DND-41 (cell line): ENCODE results near the gene REEP1.

Experiments used
- ATAC-seq: fragments of 200-7000 bp; cut with Tn5 transposase; 3 replicates; pipeline ENCODE4 v1.9.1; 2021; ENCODE audit warnings: low read depth; ENCODE audit not compliant: insufficient read depth
- DNase-seq: peaks from one replicate; pipeline ENCODE4 v3.0.0-alpha.2; 2020
- H2AFZ ChIP-seq: 2 replicates; pipeline ENCODE4 v1.6.0; 2012; ENCODE audit warnings: low read depth, low read length
- H3K27ac ChIP-seq: 2 replicates; pipeline ENCODE4 v1.5.1; 2012; ENCODE audit warnings: low read length, inconsistent platforms
- H3K27me3 ChIP-seq: fragments of 200-600 bp; sonication (generic); 2 replicates; pipeline ENCODE4 v1.6.0; 2012; ENCODE audit warnings: low read length, mild to moderate bottlenecking, inconsistent platforms; ENCODE audit not compliant: insufficient read depth, poor library complexity
- H3K36me3 ChIP-seq: 2 replicates; pipeline ENCODE4 v1.5.1; 2012; ENCODE audit warnings: low read length, inconsistent platforms; ENCODE audit not compliant: insufficient read depth
- H3K4me1 ChIP-seq: 2 replicates; pipeline ENCODE4 v1.5.1; 2012; ENCODE audit warnings: mild to moderate bottlenecking, low read length; ENCODE audit not compliant: insufficient read depth
- H3K4me2 ChIP-seq: 2 replicates; pipeline ENCODE4 v1.6.0; 2012; ENCODE audit warnings: mild to moderate bottlenecking, moderate library complexity, low read length, inconsistent platforms; ENCODE audit not compliant: insufficient read depth
- H3K4me3 ChIP-seq, 2 experiments: fragments of 200-600 bp in 1 of 2; shearing (Covaris generic) in 1 of 2; 2 replicates each; pipeline ENCODE4 v1.5.1; 2012 to 2016; ENCODE audit warnings: inconsistent platforms in 2 of 2, low read length in 2 of 2, mild to moderate bottlenecking in 2 of 2, low read depth in 1 of 2, moderate library complexity in 1 of 2
- H3K79me2 ChIP-seq: 2 replicates; pipeline ENCODE4 v1.6.0; 2012; ENCODE audit warnings: low read length, inconsistent platforms; ENCODE audit not compliant: insufficient read depth
- H3K9ac ChIP-seq: 2 replicates; pipeline ENCODE4 v1.6.0; 2012; ENCODE audit warnings: low read depth, mild to moderate bottlenecking, inconsistent platforms, low read length, moderate library complexity
- H3K9me3 ChIP-seq: 2 replicates; pipeline ENCODE4 v1.5.1; 2012; ENCODE audit warnings: low read length, moderate library complexity, mild to moderate bottlenecking, inconsistent platforms; ENCODE audit not compliant: insufficient read depth, severe bottlenecking
- H4K20me1 ChIP-seq: 2 replicates; pipeline ENCODE4 v1.6.0; 2012; ENCODE audit warnings: low read length; ENCODE audit not compliant: insufficient read depth
- EZH2 ChIP-seq: IDR thresholded peaks from 3 replicates; pipeline ENCODE4 v1.6.1; 2012; ENCODE audit warnings: borderline replicate concordance, low read depth, mild to moderate bottlenecking, moderate library complexity, low read length, inconsistent platforms; ENCODE audit not compliant: severe bottlenecking
- TF ChIP-seq, protein P1 (sequence below): IDR thresholded peaks from 2 replicates; pipeline ENCODE4 v1.5.1; 2012; ENCODE audit warnings: borderline replicate concordance, low read length, moderate library complexity, mild to moderate bottlenecking; ENCODE audit not compliant: poor library complexity, severe bottlenecking; ENCODE audit errors: extremely low read depth

Gene REEP1

DNA sequence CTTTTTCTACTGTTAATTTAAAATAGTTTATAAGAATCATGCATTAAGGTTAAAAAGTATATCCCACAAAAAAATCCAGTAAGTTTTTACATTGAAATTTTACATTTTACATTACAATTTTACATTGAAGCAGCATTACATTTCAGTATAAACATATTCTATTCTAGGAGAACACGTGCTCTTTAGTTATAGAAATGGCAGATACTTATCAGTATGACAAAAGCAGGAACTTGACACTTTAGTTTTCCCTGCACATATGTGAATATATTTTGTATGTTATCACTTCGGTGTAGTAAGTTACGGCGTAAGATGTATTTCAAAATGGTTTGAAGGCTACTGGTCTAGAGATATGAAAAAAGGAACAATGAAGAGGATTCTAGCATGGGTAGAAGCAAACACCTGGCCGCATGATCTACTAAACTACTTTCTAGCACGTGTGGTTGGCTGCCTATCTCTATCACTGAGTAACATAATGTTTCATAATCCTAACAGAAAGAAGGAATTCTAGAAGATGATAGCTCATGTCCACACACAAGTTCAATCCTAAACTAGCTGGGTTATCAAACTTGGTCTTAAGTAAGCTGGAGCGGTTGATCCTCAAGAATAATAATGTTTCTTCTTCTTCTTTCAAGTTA lies 147.5 kb downstream of the REEP1 start:
- Histone ChIP-seq H3K9ac (no peak overlapping the region), H3K27ac (no peak overlapping the region), H3K4me1 (peaks cover 77% of the 10 kb centered on the region), H2AFZ (no peak overlapping the region), H3K79me2 (peaks cover 99% of the 10 kb centered on the region), H4K20me1 (peaks cover 92% of the 10 kb centered on the region), H3K36me3 (peaks cover 42% of the 10 kb centered on the region), H3K9me3 (no peaks in the 10 kb centered on the region), H3K4me3 (no peak overlapping the region), H3K27me3 (no peaks in the 10 kb centered on the region), H3K4me2 (peak overlapping the region; percentile 13; the same call in 1 of the 2 replicates)
- no peak for TF ChIP-seq EZH2
- TF ChIP-seq, protein P1, sequence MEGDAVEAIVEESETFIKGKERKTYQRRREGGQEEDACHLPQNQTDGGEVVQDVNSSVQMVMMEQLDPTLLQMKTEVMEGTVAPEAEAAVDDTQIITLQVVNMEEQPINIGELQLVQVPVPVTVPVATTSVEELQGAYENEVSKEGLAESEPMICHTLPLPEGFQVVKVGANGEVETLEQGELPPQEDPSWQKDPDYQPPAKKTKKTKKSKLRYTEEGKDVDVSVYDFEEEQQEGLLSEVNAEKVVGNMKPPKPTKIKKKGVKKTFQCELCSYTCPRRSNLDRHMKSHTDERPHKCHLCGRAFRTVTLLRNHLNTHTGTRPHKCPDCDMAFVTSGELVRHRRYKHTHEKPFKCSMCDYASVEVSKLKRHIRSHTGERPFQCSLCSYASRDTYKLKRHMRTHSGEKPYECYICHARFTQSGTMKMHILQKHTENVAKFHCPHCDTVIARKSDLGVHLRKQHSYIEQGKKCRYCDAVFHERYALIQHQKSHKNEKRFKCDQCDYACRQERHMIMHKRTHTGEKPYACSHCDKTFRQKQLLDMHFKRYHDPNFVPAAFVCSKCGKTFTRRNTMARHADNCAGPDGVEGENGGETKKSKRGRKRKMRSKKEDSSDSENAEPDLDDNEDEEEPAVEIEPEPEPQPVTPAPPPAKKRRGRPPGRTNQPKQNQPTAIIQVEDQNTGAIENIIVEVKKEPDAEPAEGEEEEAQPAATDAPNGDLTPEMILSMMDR = no peak
- ATAC-seq (no peak), DNase-seq (no peak)

DNA sequence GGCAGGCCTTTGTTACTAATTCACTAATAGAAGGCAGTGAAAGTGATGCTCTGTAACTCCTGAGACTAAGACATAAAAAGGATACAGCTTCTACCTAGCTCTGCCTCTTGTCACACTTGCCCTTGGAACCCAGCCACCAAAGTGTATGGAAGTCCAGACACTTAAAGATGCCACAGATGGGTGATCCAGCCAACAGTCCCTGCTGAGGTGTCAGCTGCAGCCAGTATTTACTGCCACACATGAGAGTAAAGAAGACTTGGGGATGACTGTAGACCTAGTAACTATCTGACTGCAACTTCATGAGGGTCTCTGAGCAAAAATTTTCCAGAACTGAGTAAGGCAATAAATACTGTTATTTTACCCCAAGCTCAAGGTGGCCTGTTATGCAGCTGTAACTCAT lies 151.0 kb downstream of the REEP1 start:
- TF ChIP-seq, protein P1 = no peak
- no peak for TF ChIP-seq EZH2
- no peak overlapping the region for H2AFZ ChIP-seq
- 0 out of 2 replicates have a peak overlapping the region, but pooled peaks have one; percentile 2 for H3K9ac ChIP-seq
- no peaks in the 10 kb centered on the region for H3K27me3 ChIP-seq
- H3K79me2 ChIP-seq = peaks cover 99% of the 10 kb centered on the region
- H4K20me1 ChIP-seq = peaks cover 92% of the 10 kb centered on the region
- 0 out of 4 replicates have a peak overlapping the region, but pooled peaks of 1 of the 2 experiments have one; percentile 9 for H3K4me3 ChIP-seq
- H3K4me1 ChIP-seq = peaks cover 53% of the 10 kb centered on the region
- H3K9me3 ChIP-seq = no peaks in the 10 kb centered on the region
- peak overlapping the region; percentile 64 for H3K27ac ChIP-seq
- no peak for ATAC-seq
- H3K4me2 ChIP-seq = peak overlapping the region; percentile 30
- H3K36me3 ChIP-seq = peaks cover 29% of the 10 kb centered on the region
- no peak for DNase-seq

DNA sequence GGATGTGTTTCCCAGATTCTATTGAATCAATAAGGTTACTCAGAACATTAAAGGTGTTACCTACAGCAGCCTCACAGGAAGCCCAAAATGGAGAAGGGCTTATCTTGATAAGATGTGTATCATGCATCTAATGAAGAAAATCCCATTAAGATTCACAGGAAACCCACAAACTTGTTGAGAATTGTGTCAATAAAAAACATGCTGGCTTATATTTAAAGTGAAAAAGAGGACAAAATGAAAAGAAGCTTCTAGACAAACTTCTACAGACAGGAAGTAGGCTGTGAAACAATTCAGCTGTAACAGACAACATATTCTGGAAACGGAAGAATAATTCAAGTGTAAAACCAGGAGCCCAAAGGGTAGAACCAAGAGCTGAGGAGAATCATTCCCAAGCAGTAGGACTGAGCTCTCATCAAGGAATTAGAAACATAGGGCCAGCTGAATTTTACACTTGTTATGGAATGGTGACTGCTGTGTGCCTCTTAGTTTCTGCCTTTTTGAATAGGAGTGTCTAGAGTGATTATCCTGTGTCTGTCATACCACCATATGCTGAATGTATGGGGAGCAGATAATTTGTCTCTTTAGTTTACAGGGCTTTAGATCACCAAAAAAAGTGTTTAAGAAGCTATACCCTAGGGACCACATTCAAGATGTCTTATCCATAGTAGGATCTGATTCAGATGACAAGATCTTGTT lies 151.8 kb downstream of the REEP1 start:
- Histone ChIP-seq H3K36me3 (peaks cover 31% of the 10 kb centered on the region), H3K9ac (0 out of 2 replicates have a peak overlapping the region, but pooled peaks have one; percentile 2), H2AFZ (no peak overlapping the region), H3K4me1 (peaks cover 53% of the 10 kb centered on the region), H3K4me3 (no peak overlapping the region), H3K79me2 (peaks cover 99% of the 10 kb centered on the region), H4K20me1 (peaks cover 89% of the 10 kb centered on the region), H3K9me3 (no peaks in the 10 kb centered on the region), H3K27me3 (no peaks in the 10 kb centered on the region), H3K27ac (peak overlapping the region; percentile 64), H3K4me2 (peak overlapping the region; percentile 30)
- TF ChIP-seq, protein P1 = no peak
- no peak for TF ChIP-seq EZH2
- DNase-seq = no peak
- ATAC-seq = peak; percentile 63
